H1 (cell line): ENCODE data around the gene FOXC2. TPM values are rescaled to one million over a fixed set of nuclear protein-coding genes. Genes with fewer than 3 reads are reported as not detected.

Experiments used
- CTCF ChIA-PET: fragments of 300-600 bp; sonication (Branson Sonifier 250); formaldehyde crosslinking; loops from one replicate; lab custom pipeline; 2021; ENCODE audit not compliant: partially characterized antibody; lab: Charles Lee
- POLR2A ChIA-PET: fragments of 300-600 bp; sonication (Branson Sonifier 250); formaldehyde crosslinking; loops from one replicate; lab custom pipeline; 2021; ENCODE audit warnings: inconsistent platforms; ENCODE audit not compliant: partially characterized antibody; lab: Charles Lee
- DNase-seq, 2 experiments: peaks; one replicate each; pipeline versions ENCODE4 v3.0.0 to v3.0.0-alpha.2; 2010 to 2022; ENCODE audit warnings: low spot score in 2 of 2, low read depth in 1 of 2, mixed read lengths in 1 of 2
- FAIRE-seq: peaks from 2 replicates; lab custom pipeline; 2011; peaks lifted over from hg19 to GRCh38; lab: Jason Lieb, UNC
- H2AFZ ChIP-seq: 2 replicates; pipeline ENCODE4 v1.8.1; 2012; ENCODE audit warnings: low read length, inconsistent platforms
- H2AK5ac ChIP-seq: 2 replicates; pipeline ENCODE4 v1.6.1; 2013; ENCODE audit warnings: low read depth, low read length
- H2BK120ac ChIP-seq: replicated peaks from 2 replicates; pipeline ENCODE3; 2013; ENCODE audit warnings: low read depth, low read length, inconsistent platforms
- H2BK12ac ChIP-seq: 2 replicates; pipeline ENCODE4 v1.6.1; 2013; ENCODE audit warnings: low read depth, low read length
- H2BK15ac ChIP-seq: 2 replicates; pipeline ENCODE4 v1.6.1; 2013; ENCODE audit warnings: low read length
- H2BK20ac ChIP-seq: 2 replicates; pipeline ENCODE4 v1.6.1; 2013; ENCODE audit warnings: low read length
- H2BK5ac ChIP-seq: 2 replicates; pipeline ENCODE4 v1.6.1; 2013; ENCODE audit warnings: low read depth, low read length
- H3K14ac ChIP-seq: 2 replicates; pipeline ENCODE4 v1.6.1; 2013; ENCODE audit warnings: inconsistent platforms; ENCODE audit not compliant: insufficient read length
- H3K18ac ChIP-seq: 2 replicates; pipeline ENCODE4 v1.6.1; 2013; ENCODE audit warnings: low read length; ENCODE audit errors: extremely low read depth
- H3K23ac ChIP-seq: 2 replicates; pipeline ENCODE4 v1.6.1; 2013; ENCODE audit warnings: inconsistent platforms; ENCODE audit not compliant: insufficient read length
- H3K23me2 ChIP-seq: 2 replicates; pipeline ENCODE4 v1.6.1; 2013; ENCODE audit warnings: low read depth, low read length
- H3K27ac ChIP-seq: 2 replicates; pipeline ENCODE4 v1.6.1; 2011; ENCODE audit warnings: low read depth, low read length, inconsistent platforms
- H3K27me3 ChIP-seq, 4 experiments: replicated peaks in 1 of 4; 1 replicate in 1 of 4; 2 replicates in 3 of 4; pipeline versions ENCODE4 v1.6.1 to v1.8.1; 2011 to 2013; ENCODE audit warnings: low read length in 3 of 4, mild to moderate bottlenecking in 3 of 4, inconsistent platforms in 2 of 4, mixed read lengths in 2 of 4, moderate library complexity in 1 of 4; ENCODE audit not compliant: control insufficient read depth in 3 of 4, insufficient read depth in 3 of 4; ENCODE audit errors: extremely low read depth in 1 of 4
- H3K36me3 ChIP-seq, 4 experiments: 2 replicates each; pipeline versions ENCODE4 v1.6.1 to v1.8.1; 2011 to 2013; ENCODE audit warnings: mild to moderate bottlenecking in 4 of 4, low read length in 3 of 4, moderate library complexity in 2 of 4, control low read depth in 1 of 4, inconsistent platforms in 1 of 4; ENCODE audit not compliant: insufficient read depth in 4 of 4, control insufficient read depth in 2 of 4
- H3K4ac ChIP-seq: replicated peaks from 2 replicates; pipeline ENCODE3; 2013; ENCODE audit warnings: low read length, low read depth, mixed read lengths, inconsistent platforms; ENCODE audit not compliant: insufficient read length
- H3K4me1 ChIP-seq, 4 experiments: replicated peaks in 1 of 4; 1 replicate in 1 of 4; 2 replicates in 3 of 4; pipeline versions ENCODE4 v1.6.1 to v1.8.1; 2011 to 2013; ENCODE audit warnings: low read length in 3 of 4, inconsistent platforms in 2 of 4, mixed read lengths in 1 of 4; ENCODE audit not compliant: insufficient read depth in 4 of 4, control insufficient read depth in 3 of 4
- H3K4me2 ChIP-seq, 2 experiments: 2 replicates each; pipeline versions ENCODE4 v1.6.1 to v1.8.1; 2011 to 2013; ENCODE audit warnings: low read depth in 2 of 2, low read length in 2 of 2, control low read depth in 1 of 2, inconsistent platforms in 1 of 2, mild to moderate bottlenecking in 1 of 2; ENCODE audit not compliant: insufficient read depth in 1 of 2
- H3K4me3 ChIP-seq, 4 experiments: fragments of 200-600, 300-600 bp in 1 of 4; sonication (generic), shearing (Covaris generic), sonication (Bioruptor Twin) in 1 of 4; 2 replicates each; pipeline versions ENCODE4 v1.5.1 to v1.8.1; 2011 to 2016; ENCODE audit warnings: low read length in 4 of 4, low read depth in 3 of 4, control low read depth in 2 of 4, inconsistent platforms in 2 of 4, mild to moderate bottlenecking in 2 of 4, mixed read lengths in 1 of 4, moderate library complexity in 1 of 4; ENCODE audit not compliant: insufficient read depth in 2 of 4; ENCODE audit errors: extremely low read depth in 1 of 4
- H3K56ac ChIP-seq: replicated peaks from 2 replicates; pipeline ENCODE3; 2013; ENCODE audit warnings: low read depth, mild to moderate bottlenecking, mixed read lengths, low read length, inconsistent platforms; ENCODE audit not compliant: insufficient read length
- H3K79me1 ChIP-seq: 2 replicates; pipeline ENCODE4 v1.6.1; 2013; ENCODE audit warnings: low read depth, low read length, control low read depth
- H3K79me2 ChIP-seq, 2 experiments: 2 replicates each; pipeline versions ENCODE4 v1.6.1 to v1.8.1; 2012 to 2013; ENCODE audit warnings: low read length in 2 of 2, mild to moderate bottlenecking in 2 of 2, inconsistent platforms in 1 of 2; ENCODE audit not compliant: insufficient read depth in 2 of 2, control insufficient read depth in 1 of 2
- H3K9ac ChIP-seq, 4 experiments: replicated peaks in 1 of 4; 1 replicate in 1 of 4; 2 replicates in 3 of 4; pipeline versions ENCODE4 v1.6.1 to v1.8.1; 2011 to 2013; ENCODE audit warnings: low read depth in 3 of 4, low read length in 3 of 4, control low read depth in 2 of 4, mild to moderate bottlenecking in 2 of 4, moderate library complexity in 2 of 4, inconsistent platforms in 1 of 4; ENCODE audit errors: extremely low read depth in 1 of 4
- H3K9me3 ChIP-seq, 2 experiments: 2 replicates each; pipeline versions ENCODE4 v1.6.1 to v1.8.1; 2012 to 2013; ENCODE audit warnings: mild to moderate bottlenecking in 2 of 2, moderate library complexity in 2 of 2, control low read depth in 1 of 2, inconsistent platforms in 1 of 2, low read depth in 1 of 2, low read length in 1 of 2, mixed read lengths in 1 of 2; ENCODE audit not compliant: insufficient read depth in 2 of 2
- H4K20me1 ChIP-seq, 2 experiments: replicated peaks in 1 of 2; 2 replicates each; pipeline versions ENCODE3 to v1.8.1; 2011 to 2013; ENCODE audit warnings: inconsistent platforms in 2 of 2, low read length in 2 of 2, mild to moderate bottlenecking in 1 of 2; ENCODE audit not compliant: insufficient read depth in 2 of 2, control insufficient read depth in 1 of 2
- H4K5ac ChIP-seq: 2 replicates; pipeline ENCODE4 v1.6.1; 2013; ENCODE audit warnings: low read length, low read depth, mixed read lengths, inconsistent platforms; ENCODE audit not compliant: insufficient read length
- H4K8ac ChIP-seq: 2 replicates; pipeline ENCODE4 v1.8.0; 2013; ENCODE audit warnings: mild to moderate bottlenecking, moderate library complexity, low read length, inconsistent platforms; ENCODE audit not compliant: insufficient read depth; ENCODE audit errors: extremely low read depth
- H4K91ac ChIP-seq: replicated peaks from 2 replicates; pipeline ENCODE3; 2013; ENCODE audit warnings: low read length, mixed read lengths, inconsistent platforms; ENCODE audit not compliant: insufficient read length
- RXRA ChIP-seq: IDR thresholded peaks from 2 replicates; pipeline ENCODE4 v1.6.1; 2011; ENCODE audit warnings: low read depth, mild to moderate bottlenecking, low read length, moderate library complexity; ENCODE audit not compliant: insufficient read depth
- SIN3A ChIP-seq, 2 experiments: IDR thresholded peaks in 1 of 2; conservative IDR thresholded peaks in 1 of 2; 2 replicates each; pipeline ENCODE4 v1.6.1; 2011 to 2012; ENCODE audit warnings: low read length in 2 of 2, improper control_type of control experiment in 1 of 2, low read depth in 1 of 2, mild to moderate bottlenecking in 1 of 2
- WGBS, 2 experiments: shearing (Covaris generic) in 1 of 2; methylation state at CpG; one replicate each; pipeline versions ENCODE4 v1.1.6 to v1.1.7; 2013 to 2015; ENCODE audit warnings: low lambda C conversion rate in 2 of 2, mixed read lengths in 2 of 2, inconsistent platforms in 1 of 2, low coverage in 1 of 2, missing lambda C conversion rate in 1 of 2; ENCODE audit not compliant: insufficient replicate concordance in 2 of 2, insufficient coverage in 1 of 2, insufficient read length in 1 of 2; ENCODE audit errors: extremely low coverage in 1 of 2, missing lambda C conversion rate in 1 of 2; 5-methylcytosine and 5-hydroxymethylcytosine counted together
- polyA plus RNA-seq, 7 experiments: library from polyadenylated mRNA; depleted of rRNA in 3 of 7; stranded (reverse) in 5 of 7; unstranded in 2 of 7; fragments of >200 nt in 5 of 7; fragments of 200-250 nt in 2 of 7; gene quantifications; 1 replicate in 5 of 7; 2 replicates in 1 of 7; 4 replicates in 1 of 7; pipeline versions ENCODE4 v1.2.1 to v1.2.3, GENCODE V29; 2011 to 2013; ENCODE audit warnings: missing spikeins in 2 of 7, mixed read lengths in 2 of 7
- total RNA-seq: library from RNA; stranded (reverse); fragmentation: NEBNext Ultra II Directional; extraction: Animal tissue kit (Norgen Biotek cat#: 25700); gene quantifications from 2 replicates; pipeline ENCODE4 v1.2.1, GENCODE V29; 2021

The FOXC2 gene
- total and polyA plus RNA-seq, 2 of the 8 experiments (the other 6 are each of a cell fraction or from before 2014, with no cell fraction given), result 0.09 TPM; not detected in 1

GRCh38 chr16:86580791-86581170 lies 14.2 kb downstream of the FOXC2 start:
- DNase-seq, result no peak
- no peak overlapping the region for H3K4me3 ChIP-seq
- TF ChIP-seq RXRA, result no peak
- TF ChIP-seq SIN3A (conservative IDR thresholded peaks at IDR 0.05 in 1 of 2, IDR thresholded peaks at IDR 0.05 in 1 of 2; ENCODE audit: low read depth in 1 of 2, low read length in 2 of 2), result no peak

More at GRCh38 chr16:86580791-86581170, 14.2 kb downstream of the FOXC2 start:
- no peak overlapping the region for H3K27ac ChIP-seq
- no peak overlapping the region for H2AFZ ChIP-seq
- H4K20me1 ChIP-seq, result peaks cover 2 to 3% of the 10 kb centered on the region in 2 experiments
- H3K9ac ChIP-seq, result no peak overlapping the region
- no peak overlapping the region for H2BK12ac ChIP-seq
- H2BK15ac ChIP-seq, result no peak overlapping the region
- H3K36me3 ChIP-seq, result peaks cover 0 to 10% (median 0%) of the 10 kb centered on the region in 4 experiments; a peak in 1 of 8 replicates
- no peak overlapping the region for H3K18ac ChIP-seq
- H2BK120ac ChIP-seq, result no peak overlapping the region
- H3K79me1 ChIP-seq, result no peaks in the 10 kb centered on the region
- no peak overlapping the region for H4K5ac ChIP-seq
- H3K4me2 ChIP-seq, result no peak overlapping the region
- 60% methylated on average over 9 of the region's 9 CpGs; no CpG with 5 or more reads in 1 of the 2 experiments for WGBS, 2 experiments
- H2BK5ac ChIP-seq, result no peak overlapping the region
- no peak overlapping the region for H3K56ac ChIP-seq
- H3K14ac ChIP-seq, result no peak overlapping the region
- H3K4me1 ChIP-seq, result peaks cover 3 to 31% (median 17%) of the 10 kb centered on the region in 4 experiments
- ChIA-PET CTCF (interaction anchor here (3.5 kb wide), 1 partner anchor 17 kb away, joined by 13 read pairs; no protein-coding TSS in a partner anchor), POLR2A (no interaction called here)
- H3K23me2 ChIP-seq, result peaks cover 11% of the 10 kb centered on the region; the same call in 1 of the 2 replicates
- no peak overlapping the region for H2BK20ac ChIP-seq
- no peak overlapping the region for H4K8ac ChIP-seq
- H3K27me3 ChIP-seq, result peaks cover 51 to 79% (median 61%) of the 10 kb centered on the region in 4 experiments
- no peaks in the 10 kb centered on the region for H3K9me3 ChIP-seq
- no peak overlapping the region for H4K91ac ChIP-seq
- H3K4ac ChIP-seq, result no peak overlapping the region
- H3K79me2 ChIP-seq, result no peaks in the 10 kb centered on the region
- no peak overlapping the region for H3K23ac ChIP-seq
- no peak for FAIRE-seq
- no peak overlapping the region for H2AK5ac ChIP-seq
